Measurements from ENCODE around the gene ZNF407.
A peak's percentile ranks its signal among the peaks of the same experiment; 100 is the strongest.

Gene ZNF407

DNA sequence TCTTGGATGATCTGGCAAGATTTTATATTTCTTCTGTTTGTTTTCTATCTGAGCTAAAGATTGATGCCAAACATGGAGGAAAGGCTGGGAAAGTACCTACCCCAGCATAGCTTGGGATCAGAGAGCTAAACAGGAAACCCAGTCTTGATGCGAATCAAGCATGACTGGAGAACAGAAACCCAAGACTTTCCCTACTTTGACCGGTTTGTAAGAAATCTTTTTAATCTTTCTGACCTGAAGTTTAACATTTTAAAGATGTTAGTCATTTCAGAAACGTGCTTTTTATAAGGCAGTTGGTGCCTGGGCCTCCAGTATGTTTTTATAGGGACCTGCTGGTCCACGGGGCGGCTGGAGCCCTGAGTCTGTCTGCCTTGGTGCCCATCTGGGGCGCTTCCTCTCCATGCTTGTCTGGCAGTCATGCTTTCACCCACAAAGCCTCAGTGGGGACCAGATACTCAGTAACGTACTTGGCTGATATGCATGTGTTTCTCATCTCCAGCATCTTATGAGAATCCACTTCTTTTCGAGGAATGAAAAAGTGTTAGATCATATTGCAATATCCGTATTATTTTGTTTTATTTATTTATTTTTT lies 344.7 kb downstream of the ZNF407 start:
- peaks cover 15% of the 10 kb centered on the region for H3K4me1 ChIP-seq (ENCODE audit: control insufficient read depth, insufficient read depth, low read length)
- H3K36me3 ChIP-seq (ENCODE audit: control insufficient read depth, insufficient read depth, low read length, severe bottlenecking), result no peaks in the 10 kb centered on the region
- H3K27me3 ChIP-seq (replicated peaks; ENCODE audit: control insufficient read depth, insufficient read depth, low read length), result no peaks in the 10 kb centered on the region
- no peaks in the 10 kb centered on the region for H3K9me3 ChIP-seq (ENCODE audit: control insufficient read depth, low read length)
- peak; percentile 38 for DNase-seq (ENCODE audit: low read depth)
- no peak overlapping the region for H3K9ac ChIP-seq (ENCODE audit: low read length)
- no peak overlapping the region for H3K4me3 ChIP-seq (ENCODE audit: low read length)

DNA sequence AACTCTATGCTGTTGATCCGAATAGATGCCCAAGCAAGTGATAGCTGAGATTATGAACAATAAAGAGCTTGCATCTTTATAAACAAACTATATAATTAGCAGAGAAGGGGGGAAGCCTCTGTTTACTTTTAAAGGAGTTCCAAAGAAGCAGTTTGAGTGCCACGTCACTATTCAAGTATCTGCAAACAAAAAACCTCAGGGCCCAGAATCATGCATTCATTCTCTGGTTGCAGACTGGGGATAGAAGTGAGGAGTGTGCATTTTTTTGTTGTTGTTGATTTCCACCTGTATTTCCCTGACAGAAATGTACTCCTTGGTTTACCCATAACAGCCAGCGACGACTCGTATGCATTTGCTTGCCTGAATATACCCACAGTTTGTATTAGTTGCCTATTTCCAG lies 347.0 kb downstream of the ZNF407 start:
- DNase-seq (ENCODE audit: low read depth), result peak; percentile 39
- H3K27me3 ChIP-seq (replicated peaks; ENCODE audit: control insufficient read depth, insufficient read depth, low read length), result no peaks in the 10 kb centered on the region
- no peaks in the 10 kb centered on the region for H3K36me3 ChIP-seq (ENCODE audit: control insufficient read depth, insufficient read depth, low read length, severe bottlenecking)
- peaks cover 15% of the 10 kb centered on the region for H3K4me1 ChIP-seq (ENCODE audit: control insufficient read depth, insufficient read depth, low read length)
- H3K4me3 ChIP-seq (ENCODE audit: low read length), result no peak overlapping the region
- no peak overlapping the region for H3K9ac ChIP-seq (ENCODE audit: low read length)
- H3K9me3 ChIP-seq (ENCODE audit: control insufficient read depth, low read length), result no peaks in the 10 kb centered on the region

DNA sequence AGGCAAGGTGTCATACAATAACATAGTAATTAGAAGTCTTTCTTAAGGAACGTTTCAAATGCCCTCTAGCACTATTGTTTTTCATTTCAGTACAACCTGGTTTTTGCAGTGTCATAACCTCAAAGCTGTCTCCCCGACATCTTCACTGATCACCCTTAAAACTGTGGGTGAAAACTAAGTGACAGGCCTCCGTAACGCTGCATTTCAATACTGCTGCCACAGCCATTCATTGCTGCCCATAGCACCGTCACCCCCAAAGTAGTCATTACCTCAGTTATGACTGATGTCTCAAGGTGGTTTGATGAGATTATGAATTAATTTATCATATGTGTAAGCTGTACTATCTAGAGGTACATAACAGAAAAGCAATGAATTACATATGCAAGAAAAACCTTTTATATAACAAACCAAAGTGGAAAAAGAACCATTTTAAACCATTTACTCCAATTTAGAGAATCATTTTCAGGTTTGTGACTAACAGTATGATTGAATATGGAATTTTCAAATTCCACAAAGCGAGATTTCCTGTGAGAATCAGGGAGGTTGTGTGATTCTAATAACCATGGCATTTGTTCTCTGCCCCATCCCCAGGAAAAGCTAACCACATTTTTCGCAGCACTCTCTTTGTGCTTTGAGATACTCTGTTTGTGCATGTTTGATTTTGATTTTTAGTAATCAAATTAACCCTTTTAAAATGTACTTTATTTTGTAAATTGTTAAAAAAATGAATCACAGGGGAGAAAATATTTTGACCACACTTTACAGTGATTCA lies 348.3 kb downstream of the ZNF407 start:
- H3K27me3 ChIP-seq (replicated peaks; ENCODE audit: control insufficient read depth, insufficient read depth, low read length), result no peaks in the 10 kb centered on the region
- peaks cover 18% of the 10 kb centered on the region for H3K4me1 ChIP-seq (ENCODE audit: control insufficient read depth, insufficient read depth, low read length)
- H3K9me3 ChIP-seq (ENCODE audit: control insufficient read depth, low read length), result no peaks in the 10 kb centered on the region
- H3K4me3 ChIP-seq (ENCODE audit: low read length), result no peak overlapping the region
- no peaks in the 10 kb centered on the region for H3K36me3 ChIP-seq (ENCODE audit: control insufficient read depth, insufficient read depth, low read length, severe bottlenecking)
- DNase-seq (ENCODE audit: low read depth), result peak; percentile 15
- H3K9ac ChIP-seq (ENCODE audit: low read length), result no peak overlapping the region

DNA sequence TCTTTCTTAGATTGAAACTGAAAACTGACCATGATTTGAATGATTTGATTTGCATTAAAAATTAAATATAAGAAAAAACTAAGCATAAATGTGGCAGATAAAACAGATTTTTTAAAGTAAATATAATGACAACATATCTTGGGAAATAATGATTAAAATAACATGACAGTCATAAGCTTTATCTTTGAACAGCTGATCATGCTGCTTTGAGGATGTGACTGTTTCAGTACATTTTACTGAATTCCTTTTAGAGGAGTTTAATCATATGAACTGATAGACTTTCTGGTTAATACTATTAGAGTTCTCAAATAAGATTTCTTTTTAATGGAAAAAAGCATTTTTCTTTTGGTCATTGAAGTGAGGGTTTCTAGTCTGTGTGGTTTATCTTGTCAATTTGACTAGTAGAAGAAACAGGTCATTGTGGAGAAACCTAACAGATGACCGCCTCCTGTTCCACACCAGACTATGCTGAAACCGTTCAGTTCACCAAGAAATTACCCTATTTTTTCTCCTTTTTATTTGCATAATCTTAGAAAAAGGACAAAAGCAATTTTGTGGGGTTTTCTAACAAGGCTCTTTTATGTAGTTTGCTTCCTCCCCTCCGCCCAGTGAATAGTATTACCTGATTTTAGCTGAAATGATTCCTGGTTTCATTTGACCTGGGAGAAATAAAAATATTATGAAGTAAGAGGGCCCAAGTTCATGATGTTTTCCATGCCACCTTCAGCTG lies 349.1 kb downstream of the ZNF407 start:
- no peaks in the 10 kb centered on the region for H3K36me3 ChIP-seq (ENCODE audit: control insufficient read depth, insufficient read depth, low read length, severe bottlenecking)
- no peak for DNase-seq (ENCODE audit: low read depth)
- H3K4me1 ChIP-seq (ENCODE audit: control insufficient read depth, insufficient read depth, low read length), result peaks cover 25% of the 10 kb centered on the region
- no peak overlapping the region for H3K9ac ChIP-seq (ENCODE audit: low read length)
- H3K9me3 ChIP-seq (ENCODE audit: control insufficient read depth, low read length), result no peaks in the 10 kb centered on the region
- no peaks in the 10 kb centered on the region for H3K27me3 ChIP-seq (replicated peaks; ENCODE audit: control insufficient read depth, insufficient read depth, low read length)
- H3K4me3 ChIP-seq (ENCODE audit: low read length), result no peak overlapping the region

DNA sequence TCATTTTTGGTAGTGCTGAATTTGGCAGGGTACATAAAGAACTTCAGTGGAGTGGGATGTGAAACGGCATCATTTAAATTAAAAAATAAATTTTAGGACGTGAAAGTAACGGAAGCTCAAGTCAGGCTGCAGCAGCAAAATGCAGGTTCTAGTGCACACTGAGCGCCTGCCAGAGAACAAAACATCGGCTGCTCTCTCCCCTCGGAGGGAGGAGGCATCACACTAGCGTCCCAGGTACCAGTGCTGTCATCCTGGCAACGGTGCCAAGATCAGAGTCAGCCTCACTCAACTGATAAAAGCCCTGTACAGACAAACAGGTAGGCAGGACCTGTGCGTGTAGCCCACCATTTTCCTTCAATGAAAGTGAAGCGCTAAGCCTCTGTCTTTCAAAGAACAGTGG lies 349.7 kb downstream of the ZNF407 start:
- Histone ChIP-seq H3K27me3 (replicated peaks; ENCODE audit: control insufficient read depth, insufficient read depth, low read length) (no peaks in the 10 kb centered on the region), H3K9ac (ENCODE audit: low read length) (no peak overlapping the region), H3K36me3 (ENCODE audit: control insufficient read depth, insufficient read depth, low read length, severe bottlenecking) (no peaks in the 10 kb centered on the region), H3K9me3 (ENCODE audit: control insufficient read depth, low read length) (no peaks in the 10 kb centered on the region), H3K4me3 (ENCODE audit: low read length) (no peak overlapping the region), H3K4me1 (ENCODE audit: control insufficient read depth, insufficient read depth, low read length) (peaks cover 25% of the 10 kb centered on the region)
- no peak for DNase-seq (ENCODE audit: low read depth)

DNA sequence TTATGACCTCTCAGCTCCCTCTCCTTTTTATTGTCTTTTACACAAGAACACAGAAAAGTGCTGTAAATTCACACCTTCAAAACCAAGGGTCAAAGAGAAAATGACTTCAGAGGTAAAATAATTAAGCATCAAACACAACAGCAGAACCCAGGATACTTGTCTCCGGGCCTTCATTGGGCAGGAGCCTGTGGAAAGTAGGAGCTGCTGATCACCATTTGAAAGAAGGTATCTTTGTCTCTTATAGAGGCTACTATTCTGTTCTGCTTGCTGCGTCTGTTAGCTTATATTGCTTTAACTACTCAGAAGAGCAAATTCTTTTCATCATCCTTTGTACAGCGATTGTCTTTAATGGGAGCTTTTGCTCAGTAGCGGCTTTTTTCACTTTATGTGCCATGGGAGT lies 350.2 kb downstream of the ZNF407 start:
- Histone ChIP-seq H3K27me3 (replicated peaks; ENCODE audit: control insufficient read depth, insufficient read depth, low read length) (no peaks in the 10 kb centered on the region), H3K4me1 (ENCODE audit: control insufficient read depth, insufficient read depth, low read length) (peaks cover 25% of the 10 kb centered on the region), H3K4me3 (ENCODE audit: low read length) (no peak overlapping the region), H3K9me3 (ENCODE audit: control insufficient read depth, low read length) (no peaks in the 10 kb centered on the region), H3K36me3 (ENCODE audit: control insufficient read depth, insufficient read depth, low read length, severe bottlenecking) (no peaks in the 10 kb centered on the region), H3K9ac (ENCODE audit: low read length) (no peak overlapping the region)
- no peak for DNase-seq (ENCODE audit: low read depth)

DNA sequence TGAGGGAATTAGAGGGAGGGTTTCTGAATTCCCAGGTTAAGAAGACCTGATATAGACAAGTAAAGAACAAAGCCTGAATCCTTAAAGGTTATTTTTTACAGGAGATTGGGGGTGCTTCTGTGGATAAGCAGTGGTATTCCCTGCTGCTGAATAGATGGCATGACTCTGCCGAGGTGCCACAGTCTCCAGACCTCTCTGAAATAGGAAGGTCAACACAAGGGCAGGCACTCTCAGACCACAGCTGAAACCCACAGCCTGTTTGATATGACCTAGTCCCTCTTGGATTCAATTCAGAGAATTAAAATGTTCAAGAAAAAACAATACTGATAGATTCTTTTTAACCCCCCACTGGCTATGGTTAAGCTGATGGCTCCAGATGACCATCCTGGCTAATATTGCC lies 351.9 kb downstream of the ZNF407 start:
- DNase-seq (ENCODE audit: low read depth), result no peak
- Histone ChIP-seq H3K4me3 (ENCODE audit: low read length) (no peak overlapping the region), H3K9me3 (ENCODE audit: control insufficient read depth, low read length) (no peaks in the 10 kb centered on the region), H3K27me3 (replicated peaks; ENCODE audit: control insufficient read depth, insufficient read depth, low read length) (no peaks in the 10 kb centered on the region), H3K9ac (ENCODE audit: low read length) (no peak overlapping the region), H3K4me1 (ENCODE audit: control insufficient read depth, insufficient read depth, low read length) (peaks cover 25% of the 10 kb centered on the region), H3K36me3 (ENCODE audit: control insufficient read depth, insufficient read depth, low read length, severe bottlenecking) (no peaks in the 10 kb centered on the region)

DNA sequence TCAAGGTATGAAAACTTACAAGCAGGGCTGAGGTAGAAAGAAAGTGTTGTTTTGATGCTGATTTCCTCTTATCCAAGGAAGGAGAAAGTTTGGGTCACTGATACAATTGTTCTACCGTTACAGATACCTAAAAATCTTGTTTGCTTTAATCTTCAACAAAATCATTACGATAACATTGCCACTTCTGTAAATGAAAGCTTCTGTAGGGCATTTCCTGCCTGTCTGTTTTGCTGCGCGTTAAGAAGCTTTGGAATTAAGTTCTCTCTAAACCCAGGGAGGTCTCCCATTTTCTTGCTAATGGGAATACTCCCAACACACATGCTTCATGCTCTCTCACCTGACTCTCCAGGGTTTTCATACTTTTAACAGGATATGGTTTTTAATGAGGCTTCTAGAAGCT lies 352.8 kb downstream of the ZNF407 start:
- Histone ChIP-seq H3K4me1 (ENCODE audit: control insufficient read depth, insufficient read depth, low read length) (peaks cover 25% of the 10 kb centered on the region), H3K9ac (ENCODE audit: low read length) (no peak overlapping the region), H3K27me3 (replicated peaks; ENCODE audit: control insufficient read depth, insufficient read depth, low read length) (no peaks in the 10 kb centered on the region), H3K36me3 (ENCODE audit: control insufficient read depth, insufficient read depth, low read length, severe bottlenecking) (no peaks in the 10 kb centered on the region), H3K4me3 (ENCODE audit: low read length) (no peak overlapping the region), H3K9me3 (ENCODE audit: control insufficient read depth, low read length) (no peaks in the 10 kb centered on the region)
- DNase-seq (ENCODE audit: low read depth), result no peak

DNA sequence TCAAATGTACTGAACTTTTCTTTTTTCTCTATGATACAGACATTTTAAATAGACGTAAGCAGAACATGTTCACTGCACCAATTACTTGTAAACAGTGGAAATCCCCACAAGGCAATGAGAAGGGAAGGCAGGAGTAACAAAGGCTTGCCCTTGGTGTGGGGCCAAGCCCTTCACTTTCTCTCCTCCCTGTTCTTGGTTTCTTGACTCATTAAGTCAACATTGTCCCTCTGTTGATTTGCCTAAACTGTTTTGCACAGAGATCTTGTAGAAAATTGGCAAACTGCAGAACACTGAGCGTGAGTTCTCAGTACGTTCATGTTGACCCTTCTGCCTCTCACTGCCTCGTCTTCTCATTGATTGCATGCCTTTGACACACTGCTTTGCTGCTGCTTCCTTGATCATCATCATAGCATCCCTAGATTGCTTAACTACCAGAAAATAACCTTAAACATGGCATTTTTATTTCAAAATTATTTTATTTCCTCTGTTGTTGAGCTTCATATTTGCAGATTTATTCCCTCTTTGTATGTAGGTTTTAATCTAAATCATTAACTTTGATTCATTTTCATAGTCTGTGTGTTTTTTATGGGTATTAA lies 353.6 kb downstream of the ZNF407 start:
- DNase-seq (ENCODE audit: low read depth), result peak; percentile 88
- H3K9ac ChIP-seq (ENCODE audit: low read length), result peak overlapping the region; percentile 17
- peaks cover 19% of the 10 kb centered on the region for H3K4me1 ChIP-seq (ENCODE audit: control insufficient read depth, insufficient read depth, low read length)
- no peaks in the 10 kb centered on the region for H3K27me3 ChIP-seq (replicated peaks; ENCODE audit: control insufficient read depth, insufficient read depth, low read length)
- H3K4me3 ChIP-seq (ENCODE audit: low read length), result peak overlapping the region; percentile 51
- no peaks in the 10 kb centered on the region for H3K36me3 ChIP-seq (ENCODE audit: control insufficient read depth, insufficient read depth, low read length, severe bottlenecking)
- no peaks in the 10 kb centered on the region for H3K9me3 ChIP-seq (ENCODE audit: control insufficient read depth, low read length)

DNA sequence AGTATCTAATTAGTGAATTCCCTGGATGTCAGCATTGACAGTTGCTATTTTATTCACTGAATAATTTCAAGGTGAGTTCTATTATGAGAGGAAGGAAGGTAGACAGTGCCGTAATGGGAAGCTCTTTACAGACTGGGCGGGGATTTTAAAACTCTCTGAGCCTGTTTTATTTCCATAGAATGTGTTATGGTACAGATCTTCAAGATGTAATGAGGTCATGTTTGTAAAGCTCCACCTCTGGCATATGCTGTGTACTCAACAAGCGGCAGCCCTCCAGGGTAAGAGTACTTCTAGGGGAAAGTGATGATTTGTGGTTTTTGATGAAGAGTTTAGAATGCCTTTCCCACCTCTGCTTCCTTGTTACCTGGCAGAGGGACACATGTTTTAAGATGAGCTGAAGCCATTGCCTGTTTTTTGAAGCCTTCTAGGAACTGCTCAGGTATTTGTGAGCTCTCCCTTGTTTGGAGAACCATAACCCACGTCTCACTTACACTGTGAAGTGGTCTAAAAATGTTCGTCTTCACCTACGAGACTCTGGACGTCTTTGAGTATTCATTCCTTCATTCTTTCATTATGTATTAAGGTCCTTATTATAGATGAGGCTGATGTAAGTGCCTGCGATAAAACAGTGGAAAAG lies 360.0 kb downstream of the ZNF407 start:
- Histone ChIP-seq H3K4me3 (ENCODE audit: low read length) (no peak overlapping the region), H3K4me1 (ENCODE audit: control insufficient read depth, insufficient read depth, low read length) (no peaks in the 10 kb centered on the region)
- DNase-seq (ENCODE audit: low read depth), result no peak

DNA sequence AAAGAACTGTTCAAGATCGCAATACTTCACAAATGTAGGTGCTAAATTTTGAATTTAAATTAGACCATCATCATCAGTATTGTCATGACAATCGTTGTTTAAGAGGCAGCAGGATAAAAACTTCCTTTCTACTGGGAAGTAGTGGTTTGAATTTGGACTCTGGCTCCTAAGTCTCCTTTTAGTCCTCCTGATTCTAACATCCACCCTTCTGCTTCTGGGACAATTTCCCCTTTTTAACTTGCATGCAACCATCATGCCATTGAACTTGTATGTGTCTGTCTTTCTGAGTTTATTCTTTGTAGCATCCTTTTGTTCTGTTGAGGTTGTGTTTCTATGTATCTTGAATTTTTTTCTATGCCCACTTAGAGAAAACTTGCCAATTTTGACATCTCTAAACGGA lies 361.5 kb downstream of the ZNF407 start:
- Histone ChIP-seq H3K27me3 (replicated peaks; ENCODE audit: control insufficient read depth, insufficient read depth, low read length) (no peaks in the 10 kb centered on the region), H3K36me3 (ENCODE audit: control insufficient read depth, insufficient read depth, low read length, severe bottlenecking) (peaks cover 3% of the 10 kb centered on the region), H3K9me3 (ENCODE audit: control insufficient read depth, low read length) (no peaks in the 10 kb centered on the region), H3K4me3 (ENCODE audit: low read length) (no peak overlapping the region), H3K4me1 (ENCODE audit: control insufficient read depth, insufficient read depth, low read length) (no peaks in the 10 kb centered on the region), H3K9ac (ENCODE audit: low read length) (no peak overlapping the region)
- no peak for DNase-seq (ENCODE audit: low read depth)

More for the DNA sequence above, 360.0 kb downstream of the ZNF407 start:
- no peaks in the 10 kb centered on the region for H3K27me3 ChIP-seq (replicated peaks; ENCODE audit: control insufficient read depth, insufficient read depth, low read length)
- H3K9me3 ChIP-seq (ENCODE audit: control insufficient read depth, low read length), result no peaks in the 10 kb centered on the region
- H3K9ac ChIP-seq (ENCODE audit: low read length), result no peak overlapping the region
- peaks cover 3% of the 10 kb centered on the region for H3K36me3 ChIP-seq (ENCODE audit: control insufficient read depth, insufficient read depth, low read length, severe bottlenecking)
